Effector CD4-positive, alpha-beta T cell (primary cell): ENCODE measurements around the gene FN1.

ENCODE experiments used
- DNase-seq: peaks from one replicate; pipeline ENCODE4 v3.0.0-alpha.2; 2020

The FN1 gene

DNA sequence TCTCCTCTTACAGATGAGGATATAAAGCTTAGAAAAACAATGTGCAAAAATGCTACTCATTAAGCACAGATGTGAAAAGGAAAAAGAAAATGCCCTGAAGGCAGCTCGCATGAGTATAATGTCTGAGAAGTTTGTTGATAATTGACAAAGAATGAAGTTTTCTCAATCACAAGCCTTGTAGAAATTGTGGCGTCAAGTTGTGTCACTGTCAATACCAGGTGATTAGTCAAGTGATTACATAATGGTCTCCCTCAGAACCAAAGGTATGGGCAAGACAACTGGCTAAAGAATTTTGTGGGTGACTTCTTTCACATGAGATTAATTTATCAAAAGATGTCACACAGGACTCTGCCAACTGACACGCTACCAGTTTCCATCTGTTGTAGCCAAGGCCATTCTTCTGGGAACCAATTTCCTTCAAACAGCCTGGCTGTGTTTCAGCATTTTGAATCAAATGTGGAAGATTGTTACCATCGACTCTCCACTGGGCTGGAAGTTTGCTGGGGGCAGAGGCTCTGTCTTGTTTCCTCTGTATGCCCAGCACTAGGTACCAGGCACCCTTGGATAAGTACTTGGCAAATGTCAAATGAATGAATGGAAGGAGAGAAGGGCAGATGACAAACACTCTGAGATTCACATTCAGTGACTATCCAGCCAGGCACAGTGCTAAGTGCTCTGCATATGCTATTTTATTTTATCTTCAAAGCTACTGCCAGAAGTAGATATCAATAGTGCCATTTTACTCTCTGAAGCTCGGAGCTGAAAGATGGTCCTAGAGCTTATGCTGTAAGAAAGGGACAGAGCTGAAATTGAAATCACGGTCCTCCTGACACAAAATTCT is 5.9 kb upstream of the FN1 start:
- DNase-seq, result no peak

DNA sequence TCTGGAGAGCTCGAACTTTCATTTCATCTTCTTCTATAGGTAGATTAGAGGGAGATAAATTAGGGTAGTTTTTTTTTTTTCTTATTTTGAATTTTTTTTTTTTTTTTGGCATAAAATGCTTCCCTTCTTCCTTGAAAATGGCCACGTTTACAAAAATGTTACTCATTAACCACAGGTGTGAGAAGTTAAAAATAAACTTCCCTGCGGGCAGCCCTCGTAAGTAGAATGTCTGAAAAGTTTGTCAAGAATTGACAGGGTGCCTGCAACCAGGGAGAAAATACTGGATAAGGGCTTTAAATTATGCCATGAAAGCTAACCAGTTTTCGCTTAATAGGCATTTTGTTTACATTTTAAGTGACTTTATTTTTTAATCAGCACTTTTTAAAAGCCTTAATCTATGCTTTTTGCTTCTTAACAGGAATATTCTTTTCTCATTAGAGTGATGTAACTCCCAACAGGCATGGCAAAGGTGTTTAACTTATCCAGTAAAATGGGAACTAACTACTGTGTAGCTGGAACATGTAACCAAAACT is 4.2 kb upstream of the FN1 start:
- DNase-seq, result no peak

- DNase-seq, result no peak
Measured at GRCh38 chr2:215439404-215439803, 3.5 kb upstream of the FN1 start.

GRCh38 chr2:215437614-215438013 is 1.7 kb upstream of the FN1 start:
- no peak for DNase-seq

DNA sequence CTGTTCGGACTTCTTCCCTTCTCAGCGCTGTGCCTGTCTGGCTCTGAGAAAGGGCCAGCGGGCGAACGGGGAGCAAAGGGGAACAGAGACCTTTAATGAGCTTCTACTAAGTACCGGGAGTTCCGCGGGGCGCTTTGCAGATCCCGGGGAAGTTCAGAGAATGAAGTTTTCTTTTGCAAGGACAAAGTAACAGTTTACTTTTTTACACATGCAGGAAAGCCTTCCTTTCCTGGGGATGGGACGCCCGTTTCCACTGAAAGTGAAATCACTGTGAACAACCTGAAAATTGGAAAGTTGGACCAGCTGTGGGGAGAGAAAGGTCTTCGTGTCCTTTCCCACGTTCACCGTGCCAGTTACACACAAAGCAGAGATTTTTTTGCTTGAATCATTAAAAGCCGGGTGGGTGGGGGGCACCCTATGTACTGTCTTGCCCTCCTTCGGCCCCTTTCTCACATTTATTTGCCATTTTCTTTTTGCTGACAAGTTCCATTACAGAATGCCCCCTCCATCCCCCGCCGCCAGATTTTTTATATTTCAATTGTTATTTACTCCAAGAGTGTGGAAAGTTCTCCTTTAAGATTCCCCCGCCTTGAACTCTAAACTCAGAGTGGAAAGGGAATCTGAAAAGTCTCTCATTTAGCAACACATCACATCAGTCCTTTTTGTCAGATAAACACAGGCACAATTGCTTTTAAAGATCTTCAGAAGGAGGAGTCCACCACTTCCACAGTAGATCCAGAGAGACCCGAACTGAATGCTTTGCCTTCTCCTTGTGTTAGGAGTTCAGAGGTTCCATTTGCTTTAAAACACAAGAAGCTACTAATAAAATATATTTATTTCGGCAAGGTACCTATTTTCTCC is 1.1 kb upstream of the FN1 start:
- DNase-seq, result no peak

GRCh38 chr2:215435280-215435869 is 493 bp downstream of the FN1 start:
- DNase-seq, result no peak

- no peak for DNase-seq
Measured at GRCh38 chr2:215434447-215435279, 1.2 kb downstream of the FN1 start.

DNA sequence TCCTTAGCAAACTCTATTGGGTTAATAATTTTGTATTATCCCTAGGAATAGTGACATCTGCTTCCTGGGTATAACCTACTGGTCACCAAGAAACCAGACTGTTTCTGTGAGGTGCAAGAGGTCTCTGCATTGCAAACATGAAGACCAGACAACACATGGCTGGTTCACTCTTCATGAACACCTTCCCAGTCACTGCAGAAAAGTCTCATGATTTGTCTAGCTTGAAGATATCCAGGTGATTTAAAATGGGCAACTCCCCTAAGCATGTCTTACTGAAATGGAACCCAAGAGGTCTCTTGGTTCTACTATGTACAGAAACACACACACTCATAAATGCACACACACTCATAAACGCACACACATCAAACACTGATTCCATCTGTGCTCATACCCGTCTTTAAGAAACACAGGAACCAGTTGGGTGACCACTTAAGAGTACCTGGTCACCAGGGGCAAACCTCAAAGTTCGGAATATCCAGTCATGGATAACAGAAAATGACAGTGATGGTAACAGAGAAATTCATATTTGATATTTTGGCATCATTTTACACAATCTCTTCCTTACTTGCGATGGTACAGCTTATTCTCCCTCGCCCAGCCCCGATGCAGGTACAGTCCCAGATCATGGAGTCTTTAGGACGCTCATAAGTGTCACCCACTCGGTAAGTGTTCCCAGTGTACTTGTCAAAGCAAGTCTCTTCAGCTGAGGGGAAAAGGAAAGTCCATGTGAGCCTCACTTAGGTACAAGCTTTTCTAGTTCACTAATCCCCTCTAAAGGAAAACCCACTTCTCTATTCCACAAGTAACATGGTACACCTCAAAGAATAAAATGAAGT is 2.9 kb downstream of the FN1 start:
- no peak for DNase-seq

DNA sequence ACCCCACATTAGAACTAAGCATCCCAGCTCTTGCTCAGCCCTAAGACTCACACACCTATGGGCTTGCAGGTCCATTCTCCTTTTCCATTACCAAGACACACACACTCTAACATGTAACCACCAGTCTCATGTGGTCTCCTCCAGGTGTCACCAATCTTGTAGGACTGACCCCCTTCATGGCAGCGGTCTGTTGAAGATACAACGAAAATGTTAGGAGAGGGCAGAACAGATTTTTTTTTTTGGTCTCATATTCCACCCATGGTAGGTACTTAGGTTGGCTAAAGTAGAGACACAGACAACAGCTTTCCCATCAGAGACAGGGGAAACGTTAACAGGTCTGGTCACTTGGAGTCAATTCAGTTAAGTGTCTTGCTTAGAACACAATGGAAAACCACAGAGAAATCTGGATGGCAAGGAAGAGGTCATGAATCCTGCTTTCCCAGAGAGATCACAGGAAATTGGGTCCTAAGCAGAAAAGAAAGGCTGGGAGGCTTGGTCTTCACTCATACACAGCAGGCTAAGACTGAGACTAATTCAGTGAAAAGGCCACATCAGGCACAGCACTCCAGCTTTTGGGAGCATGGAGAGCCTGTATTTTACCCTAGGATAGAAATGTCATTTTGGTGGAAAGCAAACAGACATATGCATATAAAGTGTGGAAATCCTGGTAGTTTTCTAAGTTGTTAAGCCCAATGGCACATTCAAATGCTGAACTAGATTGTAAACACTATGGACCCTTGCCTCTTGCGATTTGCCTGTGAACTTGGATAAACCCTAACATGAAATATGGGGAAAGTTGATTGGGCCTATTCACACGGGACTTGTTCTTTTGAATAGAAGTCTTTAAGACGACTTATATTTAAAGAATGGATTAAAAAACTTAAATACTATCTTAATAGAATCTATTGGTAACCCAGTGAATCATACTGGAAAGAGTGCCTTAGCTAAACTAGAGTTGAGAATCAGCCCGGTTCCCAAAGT is 3.8 kb downstream of the FN1 start:
- DNase-seq, result no peak

DNA sequence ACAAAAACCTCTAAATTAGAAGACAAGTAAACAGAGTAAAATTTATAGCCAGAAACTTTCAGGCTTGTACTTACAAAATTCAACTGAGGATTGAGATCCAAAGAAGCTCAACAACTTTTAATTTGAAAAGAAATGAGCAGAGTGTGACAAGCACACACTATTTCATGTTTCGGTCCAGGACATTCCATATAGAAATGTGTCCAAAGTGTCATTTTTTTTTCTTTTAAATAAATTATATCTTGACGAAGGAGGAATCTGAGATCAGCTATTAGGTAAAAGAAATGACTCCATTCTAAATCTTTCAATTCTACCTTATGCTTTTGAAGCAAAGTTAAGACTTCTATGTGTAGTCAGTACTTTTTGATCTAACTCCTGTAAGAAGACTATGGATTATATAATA is 4.6 kb downstream of the FN1 start:
- no peak for DNase-seq

GRCh38 chr2:215430528-215431187 is 5.2 kb downstream of the FN1 start:
- no peak for DNase-seq

- DNase-seq, result no peak
Measured at GRCh38 chr2:215429424-215429823, 6.4 kb downstream of the FN1 start.

DNA sequence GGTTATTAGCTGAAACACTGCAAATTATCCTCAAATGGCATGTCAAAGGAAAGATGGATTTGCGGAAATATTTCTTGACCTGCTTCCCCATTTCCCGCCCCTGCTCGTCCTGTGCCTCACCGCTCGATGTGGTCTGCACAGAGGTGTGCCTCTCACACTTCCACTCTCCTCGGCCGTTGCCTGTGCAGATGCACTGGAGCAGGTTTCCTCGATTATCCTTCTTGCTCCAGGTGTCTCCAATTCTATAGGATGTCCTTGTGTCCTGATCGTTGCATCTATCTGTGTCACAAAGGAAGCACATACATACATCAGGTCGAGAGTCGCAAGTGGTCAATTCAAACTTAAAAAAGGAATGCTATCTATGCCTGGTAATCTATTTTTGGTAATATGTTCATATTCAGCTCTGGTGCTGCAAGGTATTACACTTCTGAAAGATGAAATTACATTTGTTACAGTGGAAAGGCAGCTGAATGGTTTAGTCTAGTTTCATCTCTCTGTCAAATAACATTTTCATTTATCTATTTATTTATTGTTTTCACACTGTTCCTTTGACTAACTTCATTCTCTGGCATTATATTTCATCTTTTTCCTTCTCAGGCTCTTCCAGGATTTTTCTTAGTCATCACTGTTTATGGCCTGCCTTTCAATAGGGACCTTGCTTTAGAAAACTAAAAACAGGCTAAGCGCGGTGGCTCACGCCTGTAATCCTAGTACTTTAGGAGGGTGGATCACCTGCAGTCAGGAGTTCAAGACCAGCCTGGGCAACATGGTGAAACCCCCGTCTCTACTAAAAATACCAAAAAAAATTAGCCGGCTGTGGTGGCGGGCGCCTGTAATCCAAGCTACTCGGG is 7.6 kb downstream of the FN1 start:
- no peak for DNase-seq

DNA sequence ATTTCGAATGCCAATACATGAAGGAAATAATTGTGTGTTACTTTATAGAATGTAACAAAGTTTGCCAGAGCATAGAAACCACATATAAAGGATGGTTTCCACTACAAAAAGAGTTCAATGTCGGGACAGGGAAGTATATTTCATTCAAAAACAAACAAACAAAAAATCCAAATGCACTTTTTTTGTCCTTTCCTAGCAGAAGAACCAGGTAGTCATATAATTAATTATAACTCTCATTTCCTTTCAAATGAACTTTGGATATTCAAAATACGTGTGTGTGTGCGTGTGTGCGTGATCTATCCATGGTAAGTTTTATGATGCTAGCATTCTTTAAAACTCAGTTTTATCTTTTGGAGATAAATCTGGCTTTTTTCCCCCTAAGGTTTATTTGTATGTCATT is 8.3 kb downstream of the FN1 start:
- DNase-seq, result no peak

GRCh38 chr2:215425021-215425782 is 10.7 kb downstream of the FN1 start:
- DNase-seq, result no peak

DNA sequence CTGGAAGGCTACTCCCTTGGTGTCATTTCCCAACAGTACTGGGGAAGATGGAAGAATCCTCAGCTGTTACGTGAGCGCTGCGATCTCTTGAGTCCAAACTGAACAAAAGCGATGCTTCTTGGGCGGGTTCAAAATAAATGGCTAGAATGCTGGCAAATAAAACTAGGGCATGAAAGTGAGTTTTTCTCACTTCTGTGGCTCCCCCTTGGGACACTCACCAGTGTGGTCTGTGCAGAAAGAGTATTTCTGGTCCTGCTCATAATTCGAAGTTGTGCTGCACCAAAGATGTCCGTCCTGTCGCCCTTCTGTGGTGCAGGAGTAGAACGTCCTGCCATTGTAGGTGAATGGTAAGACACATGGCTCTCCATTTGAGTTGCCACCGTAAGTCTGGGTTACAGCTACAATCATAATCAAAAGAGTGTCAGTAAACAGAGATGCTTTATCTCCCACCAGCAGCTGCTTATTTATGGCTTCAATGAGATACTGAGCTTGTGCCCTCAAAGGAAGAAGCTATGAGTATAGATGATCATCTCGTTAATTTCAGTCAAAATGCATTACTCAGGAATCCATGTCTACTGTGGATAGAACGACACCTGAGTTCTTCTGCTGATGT is 11.8 kb downstream of the FN1 start:
- DNase-seq, result no peak

DNA sequence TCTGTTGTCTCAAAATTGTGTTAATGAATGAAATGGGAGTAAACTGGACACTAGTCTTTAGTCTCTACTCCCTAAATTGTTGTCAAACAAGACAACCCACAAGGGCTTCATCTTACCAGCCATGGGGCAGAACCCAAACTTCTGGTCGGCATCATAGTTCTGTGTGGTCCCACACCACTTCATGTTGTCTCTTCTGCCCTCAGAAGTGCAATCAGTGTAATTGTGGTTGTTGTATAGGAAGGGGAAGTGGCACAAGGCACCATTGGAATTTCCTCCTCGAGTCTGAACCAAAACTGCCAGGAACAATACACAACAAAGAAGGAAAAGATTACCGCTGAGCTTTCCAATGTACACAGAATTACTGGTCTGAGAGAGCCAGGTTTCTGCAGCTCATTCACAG is 12.6 kb downstream of the FN1 start:
- no peak for DNase-seq
